ENCODE results near the gene MLX.
"Not testable (repeated sequence)": the region's sequence is repeated elsewhere in the genome, so short reads cannot be mapped to it uniquely, and the experiment has no call there.

MLX gene

DNA sequence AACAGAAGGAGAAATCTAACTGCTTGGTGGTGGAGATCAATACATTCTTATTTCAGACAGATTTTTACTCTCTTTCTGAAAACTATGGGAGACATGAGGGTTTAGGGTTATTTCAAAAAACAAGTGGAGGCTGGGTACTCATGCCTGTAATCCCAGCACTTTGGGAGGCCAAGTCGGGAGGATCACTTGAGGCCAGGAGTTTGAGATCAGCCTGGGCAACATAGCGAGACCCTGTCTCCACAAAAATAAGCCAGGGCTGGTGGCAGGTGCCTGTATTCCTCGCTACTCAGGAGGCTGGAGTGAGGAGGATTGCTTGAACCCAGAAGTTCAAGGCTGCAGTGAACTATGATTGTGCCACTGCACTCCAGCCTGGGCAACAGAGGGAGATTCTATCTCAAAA lies 55.1 kb downstream of the MLX start:
- not testable (repeated sequence) for DNase-seq (ENCODE audit: low read depth, low spot score)

Data from brain pericyte (primary cell).